NOMO-1 (cell line): ENCODE data around the gene KRT2.

Source experiments
- DNase-seq, 2 experiments: peaks; one replicate each; lab custom pipeline; 2025; ENCODE audit not compliant: unreplicated experiment in 2 of 2; lab: John Stamatoyannopoulos, UW

KRT2 gene

GRCh38 chr12:52600941-52601481 lies 51.0 kb downstream of the KRT2 start, which contains the start of gene KRT72:
Gene KRT72, minus strand, starts transcription at chr12:52601463. Its CDS starts 11 bp downstream, at chr12:52601452.
- no peak for DNase-seq

GRCh38 chr12:52600475-52600874 lies 51.5 kb downstream of the KRT2 start:
- no peak for DNase-seq

- DNase-seq, result no peak
Observed at GRCh38 chr12:52600071-52600470, 51.9 kb downstream of the KRT2 start.

GRCh38 chr12:52598966-52599365 lies 53.0 kb downstream of the KRT2 start:
- DNase-seq, result no peak
